ENCODE data around the gene ADARB1.

ADARB1 gene

GRCh38 chr21:45064618-45065399 lies 9.6 kb upstream of the ADARB1 start:
- TF ChIP-seq BACH2 (CRISPR knock-in tag; IDR thresholded peaks at IDR 0.05; ENCODE audit: borderline replicate concordance) (no peak), RARB (CRISPR knock-in tag; IDR thresholded peaks at IDR 0.05) (no peak), PATZ1 (CRISPR knock-in tag; IDR thresholded peaks at IDR 0.05; ENCODE audit: borderline replicate concordance) (no peak), PPARA (CRISPR knock-in tag; IDR thresholded peaks at IDR 0.05; ENCODE audit: borderline replicate concordance) (no peak), CSDC2 (CRISPR knock-in tag; IDR thresholded peaks at IDR 0.05) (no peak), TOX (CRISPR knock-in tag; IDR thresholded peaks at IDR 0.05; ENCODE audit: borderline replicate concordance) (no peak), ARNTL (CRISPR knock-in tag; IDR thresholded peaks at IDR 0.05; ENCODE audit: borderline replicate concordance, low read depth) (no peak), CSRNP3 (CRISPR knock-in tag; IDR thresholded peaks at IDR 0.05) (no peak), TCF4 (CRISPR knock-in tag; IDR thresholded peaks at IDR 0.05; ENCODE audit: borderline replicate concordance) (no peak)
- TF ChIP-seq, protein P1, sequence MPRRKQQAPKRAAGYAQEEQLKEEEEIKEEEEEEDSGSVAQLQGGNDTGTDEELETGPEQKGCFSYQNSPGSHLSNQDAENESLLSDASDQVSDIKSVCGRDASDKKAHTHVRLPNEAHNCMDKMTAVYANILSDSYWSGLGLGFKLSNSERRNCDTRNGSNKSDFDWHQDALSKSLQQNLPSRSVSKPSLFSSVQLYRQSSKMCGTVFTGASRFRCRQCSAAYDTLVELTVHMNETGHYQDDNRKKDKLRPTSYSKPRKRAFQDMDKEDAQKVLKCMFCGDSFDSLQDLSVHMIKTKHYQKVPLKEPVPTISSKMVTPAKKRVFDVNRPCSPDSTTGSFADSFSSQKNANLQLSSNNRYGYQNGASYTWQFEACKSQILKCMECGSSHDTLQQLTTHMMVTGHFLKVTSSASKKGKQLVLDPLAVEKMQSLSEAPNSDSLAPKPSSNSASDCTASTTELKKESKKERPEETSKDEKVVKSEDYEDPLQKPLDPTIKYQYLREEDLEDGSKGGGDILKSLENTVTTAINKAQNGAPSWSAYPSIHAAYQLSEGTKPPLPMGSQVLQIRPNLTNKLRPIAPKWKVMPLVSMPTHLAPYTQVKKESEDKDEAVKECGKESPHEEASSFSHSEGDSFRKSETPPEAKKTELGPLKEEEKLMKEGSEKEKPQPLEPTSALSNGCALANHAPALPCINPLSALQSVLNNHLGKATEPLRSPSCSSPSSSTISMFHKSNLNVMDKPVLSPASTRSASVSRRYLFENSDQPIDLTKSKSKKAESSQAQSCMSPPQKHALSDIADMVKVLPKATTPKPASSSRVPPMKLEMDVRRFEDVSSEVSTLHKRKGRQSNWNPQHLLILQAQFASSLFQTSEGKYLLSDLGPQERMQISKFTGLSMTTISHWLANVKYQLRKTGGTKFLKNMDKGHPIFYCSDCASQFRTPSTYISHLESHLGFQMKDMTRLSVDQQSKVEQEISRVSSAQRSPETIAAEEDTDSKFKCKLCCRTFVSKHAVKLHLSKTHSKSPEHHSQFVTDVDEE (CRISPR knock-in tag; IDR thresholded peaks at IDR 0.05) = no peak
- TF ChIP-seq, protein P2, sequence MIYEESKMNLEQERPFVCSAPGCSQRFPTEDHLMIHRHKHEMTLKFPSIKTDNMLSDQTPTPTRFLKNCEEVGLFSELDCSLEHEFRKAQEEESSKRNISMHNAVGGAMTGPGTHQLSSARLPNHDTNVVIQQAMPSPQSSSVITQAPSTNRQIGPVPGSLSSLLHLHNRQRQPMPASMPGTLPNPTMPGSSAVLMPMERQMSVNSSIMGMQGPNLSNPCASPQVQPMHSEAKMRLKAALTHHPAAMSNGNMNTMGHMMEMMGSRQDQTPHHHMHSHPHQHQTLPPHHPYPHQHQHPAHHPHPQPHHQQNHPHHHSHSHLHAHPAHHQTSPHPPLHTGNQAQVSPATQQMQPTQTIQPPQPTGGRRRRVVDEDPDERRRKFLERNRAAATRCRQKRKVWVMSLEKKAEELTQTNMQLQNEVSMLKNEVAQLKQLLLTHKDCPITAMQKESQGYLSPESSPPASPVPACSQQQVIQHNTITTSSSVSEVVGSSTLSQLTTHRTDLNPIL (CRISPR knock-in tag; IDR thresholded peaks at IDR 0.05; ENCODE audit: low read depth) = no peak
- ATAC-seq = no peak

DNA sequence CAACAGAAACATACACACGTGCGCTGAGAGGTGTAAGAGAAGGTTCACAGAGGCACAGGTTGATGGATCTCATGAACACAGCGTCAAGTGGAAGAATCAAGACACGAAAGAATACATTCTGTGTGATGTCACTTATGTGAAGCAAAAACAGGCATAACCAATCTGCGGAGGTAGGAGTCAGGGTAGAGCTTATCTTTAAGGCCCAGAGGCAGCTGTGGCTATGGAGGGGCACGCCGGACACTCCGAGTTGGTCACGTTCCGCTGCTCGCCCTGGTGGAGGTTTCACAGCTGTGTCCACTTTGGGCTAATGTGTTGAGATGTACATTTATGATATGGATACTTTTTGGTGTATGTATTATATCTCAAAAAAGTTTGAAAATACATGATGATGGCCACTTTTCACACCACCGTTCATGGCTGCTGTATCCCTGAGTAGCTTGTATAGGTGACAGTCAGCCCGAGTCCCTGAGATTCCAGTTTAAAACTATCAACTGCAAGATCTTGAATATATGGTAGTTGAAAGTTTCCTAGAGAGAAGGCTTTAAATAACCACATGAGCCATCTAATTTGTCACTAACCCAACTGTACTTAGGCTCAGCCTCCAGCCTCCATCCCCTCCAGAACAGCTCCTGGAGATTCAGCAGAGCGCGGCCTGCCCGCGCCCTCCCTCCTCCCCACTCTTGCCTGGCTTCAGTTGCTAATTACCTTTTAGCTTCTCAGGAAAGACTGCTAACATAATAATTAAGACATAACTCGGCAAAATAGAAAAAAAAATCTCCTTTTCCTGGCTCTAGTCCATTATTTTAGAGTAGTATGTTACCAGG lies 6.7 kb upstream of the ADARB1 start:
- no peak for ATAC-seq

GRCh38 chr21:45069085-45069484 lies 5.3 kb upstream of the ADARB1 start:
- ATAC-seq = no peak
- TF ChIP-seq, protein P2 (CRISPR knock-in tag; IDR thresholded peaks at IDR 0.05; ENCODE audit: low read depth) = no peak

More for the DNA sequence above, 6.7 kb upstream of the ADARB1 start:
- TF ChIP-seq ZC3H10 (CRISPR knock-in tag; IDR thresholded peaks at IDR 0.05) (no peak), TOX (CRISPR knock-in tag; IDR thresholded peaks at IDR 0.05; ENCODE audit: borderline replicate concordance) (no peak), ZNF70 (CRISPR knock-in tag; IDR thresholded peaks at IDR 0.05) (no peak), PPARA (CRISPR knock-in tag; IDR thresholded peaks at IDR 0.05; ENCODE audit: borderline replicate concordance) (no peak), ARNTL (CRISPR knock-in tag; IDR thresholded peaks at IDR 0.05; ENCODE audit: borderline replicate concordance, low read depth) (no peak), OSR1 (CRISPR knock-in tag; IDR thresholded peaks at IDR 0.05) (no peak), ZNF8 (CRISPR knock-in tag; IDR thresholded peaks at IDR 0.05) (no peak), TCF4 (CRISPR knock-in tag; IDR thresholded peaks at IDR 0.05; ENCODE audit: borderline replicate concordance) (no peak), SNAI2 (CRISPR knock-in tag; IDR thresholded peaks at IDR 0.05) (no peak), ISL1 (CRISPR knock-in tag; IDR thresholded peaks at IDR 0.05) (no peak), ESRRG (CRISPR knock-in tag; IDR thresholded peaks at IDR 0.05) (no peak), RARB (CRISPR knock-in tag; IDR thresholded peaks at IDR 0.05) (no peak), CSDC2 (CRISPR knock-in tag; IDR thresholded peaks at IDR 0.05) (no peak)
